Neural cell (in vitro differentiated cells): ENCODE measurements around the gene ABHD2. TPM values are rescaled to one million over a fixed set of nuclear protein-coding genes. Genes with fewer than 3 reads are reported as not detected.

Source experiments
- H2AFZ ChIP-seq: fragments of 200-600, 300-800 bp; sonication (generic), shearing (Covaris generic); 2 replicates; pipeline ENCODE4 v1.6.0; 2014; ENCODE audit warnings: low read depth, mild to moderate bottlenecking, antibody characterized with exemption, low read length, moderate library complexity
- H3F3A ChIP-seq: fragments of 200-600 bp; shearing (Covaris generic); 2 replicates; pipeline ENCODE4 v1.6.1; 2016; ENCODE audit warnings: mild to moderate bottlenecking, moderate library complexity, mixed read lengths, antibody characterized with exemption, low read length; ENCODE audit not compliant: insufficient read depth, poor library complexity, severe bottlenecking
- H3K27ac ChIP-seq: fragments of 200-600, 300-800 bp; sonication (generic), shearing (Covaris generic); 2 replicates; pipeline ENCODE4 v1.5.1; 2014; ENCODE audit warnings: mild to moderate bottlenecking, low read length, moderate library complexity
- H3K27me3 ChIP-seq: fragments of 300-800, 200-600 bp; sonication (generic), shearing (Covaris generic); 2 replicates; pipeline ENCODE4 v1.6.0; 2014; ENCODE audit warnings: mild to moderate bottlenecking, low read depth, low read length, moderate library complexity; ENCODE audit not compliant: insufficient read depth
- H3K36me3 ChIP-seq: fragments of 300-800, 200-600 bp; sonication (generic), shearing (Covaris generic); 2 replicates; pipeline ENCODE4 v1.5.1; 2014; ENCODE audit warnings: mild to moderate bottlenecking, antibody characterized with exemption, low read length, moderate library complexity; ENCODE audit not compliant: insufficient read depth
- H3K4me2 ChIP-seq: fragments of 300-800, 200-600 bp; sonication (generic), shearing (Covaris generic); 2 replicates; pipeline ENCODE4 v1.6.0; 2014; ENCODE audit warnings: mild to moderate bottlenecking, low read length
- H3K4me3 ChIP-seq: fragments of 300-800, 200-600 bp; sonication (generic), shearing (Covaris generic); 2 replicates; pipeline ENCODE4 v1.5.1; 2014; ENCODE audit warnings: mild to moderate bottlenecking, low read length, moderate library complexity
- H3K79me2 ChIP-seq: fragments of 200-600 bp; shearing (Covaris generic); replicated peaks from 2 replicates; pipeline ENCODE4 v1.6.0; 2014; ENCODE audit warnings: mild to moderate bottlenecking, low read length, moderate library complexity; ENCODE audit not compliant: insufficient read depth
- H3K9ac ChIP-seq: fragments of 300-800, 200-600 bp; sonication (generic), shearing (Covaris generic); 2 replicates; pipeline ENCODE4 v1.6.1; 2016; ENCODE audit warnings: mild to moderate bottlenecking, low read length, mixed read lengths
- H3K9me2 ChIP-seq: fragments of 200-600 bp; shearing (Covaris generic); 2 replicates; pipeline ENCODE4 v1.6.1; 2016; ENCODE audit warnings: mild to moderate bottlenecking, low read length, mixed read lengths; ENCODE audit not compliant: insufficient read depth
- H3K9me3 ChIP-seq: fragments of 200-600, 300-800 bp; sonication (generic), shearing (Covaris generic); 2 replicates; pipeline ENCODE4 v1.6.1; 2016; ENCODE audit warnings: mild to moderate bottlenecking, mixed run types, low read length, moderate library complexity, mixed read lengths
- H4K20me1 ChIP-seq: fragments of 200-600 bp; shearing (Covaris generic); 2 replicates; pipeline ENCODE4 v1.6.1; 2016; ENCODE audit warnings: mild to moderate bottlenecking, mixed run types; ENCODE audit not compliant: insufficient read depth
- EP300 ChIP-seq: fragments of 450-650 bp; conservative IDR thresholded peaks from 2 replicates; pipeline ENCODE4 v1.6.1; 2014; ENCODE audit warnings: antibody characterized with exemption, mild to moderate bottlenecking, moderate library complexity; ENCODE audit not compliant: poor library complexity, severe bottlenecking
- EZH2 ChIP-seq: fragments of 200-600, 300-800 bp; shearing (Covaris generic), sonication (generic); IDR thresholded peaks from 2 replicates; pipeline ENCODE4 v1.6.1; 2014; ENCODE audit warnings: antibody characterized with exemption, low read length, borderline replicate concordance, mild to moderate bottlenecking; ENCODE audit not compliant: insufficient read depth, poor library complexity, severe bottlenecking
- MXI1 ChIP-seq: fragments of 450-650 bp; conservative IDR thresholded peaks from 2 replicates; pipeline ENCODE4 v1.6.1; 2014; ENCODE audit warnings: antibody characterized with exemption, mild to moderate bottlenecking; ENCODE audit not compliant: poor library complexity, severe bottlenecking
- POLR2AphosphoS5 ChIP-seq: IDR thresholded peaks from 2 replicates; pipeline ENCODE4 v1.6.1; 2012
- RAD21 ChIP-seq: fragments of 450-650 bp; conservative IDR thresholded peaks from 2 replicates; pipeline ENCODE4 v1.6.1; 2014; ENCODE audit warnings: antibody characterized with exemption, mild to moderate bottlenecking, moderate library complexity
- REST ChIP-seq: IDR thresholded peaks from 2 replicates; pipeline ENCODE4 v1.6.1; 2012; ENCODE audit warnings: borderline replicate concordance
- SMC3 ChIP-seq: fragments of 450-650 bp; conservative IDR thresholded peaks from 2 replicates; pipeline ENCODE4 v1.6.1; 2014; ENCODE audit warnings: antibody characterized with exemption, mild to moderate bottlenecking, moderate library complexity; ENCODE audit not compliant: poor library complexity
- TAF1 ChIP-seq: IDR thresholded peaks from 2 replicates; pipeline ENCODE4 v1.6.1; 2012; ENCODE audit warnings: low read depth
- polyA plus RNA-seq: library from polyadenylated mRNA; depleted of rRNA; stranded (reverse); fragments of >200 nt; gene quantifications from 2 replicates; pipeline ENCODE4 v1.2.3, GENCODE V29; 2014
- TF ChIP-seq, protein P1 (sequence below): fragments of 450-650 bp; IDR thresholded peaks from 2 replicates; pipeline ENCODE4 v1.5.1; 2014; ENCODE audit warnings: antibody characterized with exemption, mild to moderate bottlenecking, moderate library complexity; ENCODE audit not compliant: poor library complexity, severe bottlenecking

Gene ABHD2
- polyA plus RNA-seq, 1 donor from 2014 or later, result 19.0 TPM

DNA sequence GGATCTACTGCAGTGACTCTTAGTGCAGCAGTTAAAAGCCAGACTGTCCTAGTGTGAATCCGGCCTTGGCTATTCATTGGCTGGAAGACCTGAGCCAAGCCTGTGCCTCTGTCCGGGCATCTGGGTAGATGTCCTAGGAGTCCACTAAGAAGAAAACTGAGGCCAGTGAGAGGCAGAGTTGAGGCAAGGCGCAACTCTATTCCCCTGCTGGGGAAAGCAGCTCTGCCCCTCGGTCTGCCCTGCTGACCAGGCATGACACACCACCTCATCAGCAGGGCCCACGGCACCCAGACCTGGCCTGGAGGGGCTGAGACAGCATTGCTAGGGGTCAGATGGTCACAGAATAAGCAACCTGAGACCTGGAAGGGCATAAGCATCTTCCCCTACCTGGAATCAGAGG lies 46.7 kb upstream of the ABHD2 start:
- TF ChIP-seq POLR2AphosphoS5 (no peak), EZH2 (no peak), TAF1 (no peak), REST (no peak), SMC3 (no peak), RAD21 (no peak), EP300 (no peak), MXI1 (no peak)
- TF ChIP-seq, protein P1, sequence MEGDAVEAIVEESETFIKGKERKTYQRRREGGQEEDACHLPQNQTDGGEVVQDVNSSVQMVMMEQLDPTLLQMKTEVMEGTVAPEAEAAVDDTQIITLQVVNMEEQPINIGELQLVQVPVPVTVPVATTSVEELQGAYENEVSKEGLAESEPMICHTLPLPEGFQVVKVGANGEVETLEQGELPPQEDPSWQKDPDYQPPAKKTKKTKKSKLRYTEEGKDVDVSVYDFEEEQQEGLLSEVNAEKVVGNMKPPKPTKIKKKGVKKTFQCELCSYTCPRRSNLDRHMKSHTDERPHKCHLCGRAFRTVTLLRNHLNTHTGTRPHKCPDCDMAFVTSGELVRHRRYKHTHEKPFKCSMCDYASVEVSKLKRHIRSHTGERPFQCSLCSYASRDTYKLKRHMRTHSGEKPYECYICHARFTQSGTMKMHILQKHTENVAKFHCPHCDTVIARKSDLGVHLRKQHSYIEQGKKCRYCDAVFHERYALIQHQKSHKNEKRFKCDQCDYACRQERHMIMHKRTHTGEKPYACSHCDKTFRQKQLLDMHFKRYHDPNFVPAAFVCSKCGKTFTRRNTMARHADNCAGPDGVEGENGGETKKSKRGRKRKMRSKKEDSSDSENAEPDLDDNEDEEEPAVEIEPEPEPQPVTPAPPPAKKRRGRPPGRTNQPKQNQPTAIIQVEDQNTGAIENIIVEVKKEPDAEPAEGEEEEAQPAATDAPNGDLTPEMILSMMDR, result no peak

DNA sequence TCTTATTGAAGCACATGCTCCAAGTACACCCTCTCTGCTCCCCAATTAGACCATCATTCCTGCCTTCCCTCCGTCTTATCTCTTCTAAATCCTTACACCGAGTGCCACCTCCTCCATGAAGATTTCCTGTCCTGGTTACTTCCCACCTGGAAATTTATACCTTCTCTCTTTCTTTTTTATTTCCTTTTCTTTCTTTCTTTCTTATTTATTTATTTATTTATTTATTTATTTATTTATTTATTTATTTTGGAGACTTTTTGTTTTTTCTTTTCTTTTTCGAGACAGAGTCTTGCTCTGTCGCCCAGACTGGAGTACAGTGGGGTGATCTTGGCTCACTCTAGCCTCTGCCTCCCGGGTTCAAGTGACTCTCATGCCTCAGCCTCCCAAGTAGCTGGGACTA lies 45.9 kb upstream of the ABHD2 start:
- Histone ChIP-seq H4K20me1 (no peaks in the 10 kb centered on the region), H3K27ac (no peak overlapping the region), H3K9me2 (no peaks in the 10 kb centered on the region), H3K4me2 (no peak overlapping the region), H3K4me3 (no peak overlapping the region), H3K9ac (no peak overlapping the region), H3F3A (no peaks in the 10 kb centered on the region), H3K9me3 (no peaks in the 10 kb centered on the region), H3K36me3 (no peaks in the 10 kb centered on the region), H2AFZ (no peak overlapping the region), H3K27me3 (no peaks in the 10 kb centered on the region), H3K79me2 (no peaks in the 10 kb centered on the region)
- TF ChIP-seq, protein P1, result no peak
- TF ChIP-seq EZH2 (no peak), POLR2AphosphoS5 (no peak), MXI1 (no peak), EP300 (no peak), RAD21 (no peak), REST (no peak), SMC3 (no peak), TAF1 (no peak)

More for the DNA sequence above, 46.7 kb upstream of the ABHD2 start:
- Histone ChIP-seq H3K27me3 (no peaks in the 10 kb centered on the region), H2AFZ (no peak overlapping the region), H3K9me3 (no peaks in the 10 kb centered on the region), H4K20me1 (no peaks in the 10 kb centered on the region), H3K9ac (no peak overlapping the region), H3K4me3 (no peak overlapping the region), H3K79me2 (no peaks in the 10 kb centered on the region), H3K36me3 (no peaks in the 10 kb centered on the region), H3K9me2 (no peaks in the 10 kb centered on the region), H3K4me2 (no peak overlapping the region), H3K27ac (no peak overlapping the region), H3F3A (no peaks in the 10 kb centered on the region)
